Fibroblast of villous mesenchyme (primary cell): ENCODE measurements around the gene BCAP29. TPM values are rescaled to one million over a fixed set of nuclear protein-coding genes. Genes with fewer than 3 reads are reported as not detected.
"Not testable (repeated sequence)": the region's sequence is repeated elsewhere in the genome, so short reads cannot be mapped to it uniquely, and the experiment has no call there.

Source experiments
- DNase-seq: peaks from one replicate; pipeline ENCODE4 v3.0.0-alpha.2; 2010; ENCODE audit warnings: low read depth
- H3K4me3 ChIP-seq: 2 replicates; pipeline ENCODE4 v1.5.1; 2011; ENCODE audit warnings: low read depth, mild to moderate bottlenecking, low read length
- total RNA-seq: library from RNA; depleted of rRNA; stranded (reverse); fragments of >200 nt; gene quantifications from 2 replicates; pipeline ENCODE4 v1.2.3, GENCODE V29; 2012
- TF ChIP-seq, protein P1 (sequence below): IDR thresholded peaks from 2 replicates; pipeline ENCODE4 v1.5.1; 2012; ENCODE audit warnings: low read depth, mild to moderate bottlenecking, low read length; ENCODE audit not compliant: insufficient read depth

Gene BCAP29
- total RNA-seq = 50.6 and 62.2 TPM in 2 replicates

DNA sequence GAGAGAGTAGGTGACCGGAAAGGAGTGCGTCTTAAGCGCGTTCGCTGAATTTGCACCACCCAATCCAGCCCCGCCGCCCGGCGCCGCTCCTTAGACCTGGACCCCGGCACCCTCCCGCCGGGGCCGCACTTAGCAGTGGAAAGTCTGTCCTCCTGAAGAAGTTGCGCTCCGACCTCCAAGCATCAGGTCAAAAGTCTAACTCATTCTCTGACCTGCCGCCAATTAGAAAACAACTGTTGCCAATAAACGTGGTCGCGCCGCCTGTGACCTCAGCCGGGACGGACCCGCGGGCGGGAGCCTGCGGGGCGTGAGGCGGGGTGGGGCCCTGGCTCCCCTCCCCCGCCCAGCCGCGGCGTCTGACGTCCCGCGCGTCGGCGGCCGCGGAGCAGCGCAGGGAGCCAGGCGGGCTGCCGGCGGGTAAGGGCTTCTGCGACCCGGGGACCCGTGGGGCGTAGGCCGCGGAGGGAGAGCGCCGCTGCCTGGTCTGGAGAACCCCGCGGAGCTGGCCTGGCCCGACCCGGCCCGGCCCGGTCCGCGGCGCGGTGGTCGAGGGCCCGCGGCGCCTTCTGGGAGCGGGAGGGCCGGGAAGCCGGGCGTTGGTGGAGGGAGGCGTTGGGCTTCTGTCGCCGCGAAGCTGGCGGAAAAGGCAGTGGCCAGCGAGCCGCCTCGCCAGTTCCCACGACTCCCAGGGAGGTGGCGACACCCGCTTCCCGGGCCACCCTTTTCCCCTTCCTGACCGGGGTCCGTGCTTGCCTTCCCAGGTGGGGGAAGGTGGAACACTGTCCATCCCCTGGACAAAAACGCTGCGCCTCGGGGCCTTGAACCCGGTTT, at the start of gene BCAP29:
Gene BCAP29, plus strand, starts transcription at position 362 of the 831 bp plus-strand sequence. CDS start 527 bp downstream, outside the sequence.
- TF ChIP-seq, protein P1, sequence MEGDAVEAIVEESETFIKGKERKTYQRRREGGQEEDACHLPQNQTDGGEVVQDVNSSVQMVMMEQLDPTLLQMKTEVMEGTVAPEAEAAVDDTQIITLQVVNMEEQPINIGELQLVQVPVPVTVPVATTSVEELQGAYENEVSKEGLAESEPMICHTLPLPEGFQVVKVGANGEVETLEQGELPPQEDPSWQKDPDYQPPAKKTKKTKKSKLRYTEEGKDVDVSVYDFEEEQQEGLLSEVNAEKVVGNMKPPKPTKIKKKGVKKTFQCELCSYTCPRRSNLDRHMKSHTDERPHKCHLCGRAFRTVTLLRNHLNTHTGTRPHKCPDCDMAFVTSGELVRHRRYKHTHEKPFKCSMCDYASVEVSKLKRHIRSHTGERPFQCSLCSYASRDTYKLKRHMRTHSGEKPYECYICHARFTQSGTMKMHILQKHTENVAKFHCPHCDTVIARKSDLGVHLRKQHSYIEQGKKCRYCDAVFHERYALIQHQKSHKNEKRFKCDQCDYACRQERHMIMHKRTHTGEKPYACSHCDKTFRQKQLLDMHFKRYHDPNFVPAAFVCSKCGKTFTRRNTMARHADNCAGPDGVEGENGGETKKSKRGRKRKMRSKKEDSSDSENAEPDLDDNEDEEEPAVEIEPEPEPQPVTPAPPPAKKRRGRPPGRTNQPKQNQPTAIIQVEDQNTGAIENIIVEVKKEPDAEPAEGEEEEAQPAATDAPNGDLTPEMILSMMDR = peak; percentile 17
- peak within 1 kb of the TSS; percentile 73 for H3K4me3 ChIP-seq
- DNase-seq = peak; percentile 64

GRCh38 chr7:107530751-107531150, 49.3 kb upstream of the BCAP29 start:
- no peak overlapping the region for H3K4me3 ChIP-seq
- no peak for DNase-seq
- TF ChIP-seq, protein P1 = no peak

- TF ChIP-seq, protein P1 = no peak
- no peak for DNase-seq
- H3K4me3 ChIP-seq = no peak overlapping the region
Measured at GRCh38 chr7:107534139-107534538, 45.9 kb upstream of the BCAP29 start.

GRCh38 chr7:107537228-107537627, 42.8 kb upstream of the BCAP29 start:
- not testable (repeated sequence) for H3K4me3 ChIP-seq, DNase-seq

DNA sequence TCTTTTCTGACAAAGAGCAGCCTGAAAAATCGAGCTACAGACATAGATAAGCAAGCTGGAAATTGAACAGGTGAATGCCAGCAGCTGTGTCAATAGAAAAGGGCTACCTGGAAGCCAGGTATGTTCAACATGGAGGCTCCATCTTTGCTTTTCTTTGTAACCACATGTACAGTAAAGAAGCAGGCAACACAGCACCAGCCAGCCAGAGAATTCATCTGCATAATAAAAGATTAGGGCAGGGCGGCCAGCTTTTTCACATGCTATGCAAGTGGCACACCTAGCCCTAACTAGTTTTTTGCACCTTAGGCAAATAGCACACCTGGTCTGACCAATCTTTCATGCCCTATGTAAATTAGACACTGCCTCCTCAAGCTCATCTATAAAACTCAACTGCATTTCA, 42.0 kb upstream of the BCAP29 start:
- no peak for DNase-seq
- no peak overlapping the region for H3K4me3 ChIP-seq
- TF ChIP-seq, protein P1 = no peak

GRCh38 chr7:107543338-107543993, 36.6 kb upstream of the BCAP29 start:
- TF ChIP-seq, protein P1 = no peak
- H3K4me3 ChIP-seq = no peak overlapping the region
- no peak for DNase-seq

DNA sequence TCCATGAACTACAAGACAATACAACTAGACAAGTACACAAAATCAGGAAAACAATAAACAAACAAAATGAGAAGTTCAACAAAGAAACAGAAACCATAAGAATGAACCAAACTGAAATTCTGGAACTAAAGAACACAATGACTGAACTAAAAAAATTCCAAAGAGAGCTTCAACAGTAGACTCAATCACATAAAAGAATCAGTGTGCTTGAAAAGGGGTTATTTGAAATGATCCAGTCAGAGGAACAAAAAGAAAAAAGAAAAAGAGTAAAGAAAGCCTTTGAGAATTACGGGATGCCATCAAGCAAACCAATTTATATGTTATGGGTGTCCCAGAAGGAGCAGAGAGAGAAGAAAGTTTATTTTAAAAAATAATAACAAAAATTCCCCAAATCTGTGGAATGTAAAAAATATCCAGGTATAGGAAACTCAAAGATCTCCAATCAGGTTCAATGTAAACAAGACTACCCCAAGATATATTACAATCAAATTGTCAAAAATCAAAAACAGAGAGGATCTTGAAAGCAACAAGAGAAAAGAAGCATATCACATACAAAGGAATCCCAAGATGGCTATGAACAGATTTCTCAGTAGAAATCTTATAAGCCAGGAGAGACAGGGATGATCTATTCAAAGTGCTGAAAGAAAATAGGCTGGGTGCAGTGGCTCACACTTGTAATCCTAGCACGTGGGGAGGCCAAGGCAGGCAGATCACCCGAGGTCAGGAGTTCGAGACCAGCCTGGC, 35.0 kb upstream of the BCAP29 start:
- DNase-seq = no peak
- no peak overlapping the region for H3K4me3 ChIP-seq
- TF ChIP-seq, protein P1 = no peak
